Amygdala (tissue), 56 donors: Measurements from ENCODE around the gene LMBRD2.
"Not testable (repeated sequence)": the region's sequence is repeated elsewhere in the genome, so short reads cannot be mapped to it uniquely, and the experiment has no call there.

Experiments
- DNase-seq, 56 donors: peaks; one replicate each; lab custom pipeline; 2025; lab: John Stamatoyannopoulos, UW

LMBRD2 gene

GRCh38 chr5:36162810-36163486 lies 11.3 kb upstream of the LMBRD2 start:
- DNase-seq: peak in 17 of 56 donors; percentile 4 to 73 (median 34)

- no peak for DNase-seq
These were observed 9.7 kb upstream of the LMBRD2 start for GRCh38 chr5:36161361-36161760.

DNA sequence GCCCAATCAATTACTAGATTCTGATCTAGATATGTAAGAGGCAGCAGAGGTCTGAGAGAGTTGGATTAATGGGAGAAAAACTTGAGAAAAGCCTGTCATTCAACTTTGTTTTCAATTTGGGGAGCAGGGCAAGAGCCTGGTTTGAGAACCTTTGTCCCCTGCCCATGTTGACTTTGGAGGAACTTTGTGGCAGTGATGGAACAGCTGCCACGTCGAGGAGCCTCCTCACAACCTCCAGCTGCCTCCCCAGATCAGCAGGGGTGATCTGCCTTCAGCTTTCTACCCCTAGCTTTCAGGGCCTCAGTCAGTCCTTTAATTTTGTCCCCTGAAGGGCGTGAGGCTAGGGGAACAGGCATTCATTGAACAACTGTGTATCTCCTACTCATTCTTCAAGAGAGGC lies 8.9 kb upstream of the LMBRD2 start:
- DNase-seq: no peak

GRCh38 chr5:36158144-36158543 lies 6.5 kb upstream of the LMBRD2 start:
- no peak for DNase-seq

DNA sequence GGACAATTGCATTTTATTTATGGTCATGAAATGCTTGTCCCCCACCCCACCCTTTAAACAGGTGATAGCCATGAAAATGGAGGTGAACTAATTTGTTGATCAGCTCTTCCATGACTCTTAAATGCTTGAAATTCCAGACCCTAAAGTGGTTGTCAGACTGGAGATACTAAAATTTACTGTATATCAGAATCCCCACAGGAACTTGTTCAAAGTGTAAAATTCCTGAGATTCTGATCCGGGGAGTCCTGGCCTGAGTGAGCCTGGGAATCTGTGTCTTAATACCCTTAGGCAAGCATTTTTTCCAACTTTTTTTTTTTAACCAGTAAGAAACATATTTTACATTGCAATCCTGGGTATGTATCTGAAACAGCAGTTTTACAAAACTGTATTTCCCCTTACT lies 4.9 kb upstream of the LMBRD2 start:
- DNase-seq: no peak

DNA sequence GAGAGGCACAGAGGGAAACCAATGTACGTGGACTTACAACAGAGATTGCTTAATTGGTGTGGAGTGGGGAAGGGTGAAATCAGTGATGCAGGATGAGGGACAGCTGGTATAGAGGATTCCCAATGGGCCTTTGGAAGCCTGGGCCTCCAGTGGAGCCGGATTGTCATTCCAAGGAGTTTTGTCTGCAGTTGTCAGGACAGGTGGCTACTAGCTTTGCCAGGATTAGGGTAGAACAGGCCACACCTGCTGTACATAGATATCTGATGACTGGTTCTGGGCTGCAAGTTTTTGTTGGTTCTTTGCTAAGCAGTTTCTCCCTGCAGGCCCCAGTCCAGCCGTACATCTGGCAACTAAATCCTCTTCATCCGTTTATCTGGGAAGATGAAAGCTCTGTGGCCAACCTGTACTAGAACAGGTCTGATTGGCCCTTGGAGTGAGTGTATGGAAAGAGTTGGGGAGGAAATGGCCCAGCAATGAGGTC lies 4.5 kb upstream of the LMBRD2 start:
- DNase-seq: no peak

GRCh38 chr5:36155291-36155690 lies 3.6 kb upstream of the LMBRD2 start:
- no peak for DNase-seq

DNA sequence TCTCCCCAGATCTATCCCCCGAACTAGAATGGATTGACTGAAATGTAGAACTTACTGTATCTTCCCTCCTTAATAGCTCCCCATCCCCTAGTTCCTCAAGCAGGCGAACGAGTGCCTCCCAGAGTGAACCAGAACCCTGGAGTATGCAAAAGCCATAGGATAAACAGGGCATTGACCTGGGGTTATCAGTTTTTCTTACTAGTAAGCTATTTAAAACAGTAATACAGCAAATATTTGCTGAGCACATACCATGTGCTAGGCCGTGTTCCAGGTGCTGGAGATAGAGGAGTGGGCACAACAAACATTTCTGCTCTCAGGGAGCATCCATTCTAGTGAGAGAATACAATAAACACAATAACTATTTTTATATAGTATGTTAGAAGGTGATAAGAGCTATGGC lies 2.0 kb upstream of the LMBRD2 start:
- no peak for DNase-seq

GRCh38 chr5:36153298-36153677 lies 1.6 kb upstream of the LMBRD2 start:
- no peak for DNase-seq

DNA sequence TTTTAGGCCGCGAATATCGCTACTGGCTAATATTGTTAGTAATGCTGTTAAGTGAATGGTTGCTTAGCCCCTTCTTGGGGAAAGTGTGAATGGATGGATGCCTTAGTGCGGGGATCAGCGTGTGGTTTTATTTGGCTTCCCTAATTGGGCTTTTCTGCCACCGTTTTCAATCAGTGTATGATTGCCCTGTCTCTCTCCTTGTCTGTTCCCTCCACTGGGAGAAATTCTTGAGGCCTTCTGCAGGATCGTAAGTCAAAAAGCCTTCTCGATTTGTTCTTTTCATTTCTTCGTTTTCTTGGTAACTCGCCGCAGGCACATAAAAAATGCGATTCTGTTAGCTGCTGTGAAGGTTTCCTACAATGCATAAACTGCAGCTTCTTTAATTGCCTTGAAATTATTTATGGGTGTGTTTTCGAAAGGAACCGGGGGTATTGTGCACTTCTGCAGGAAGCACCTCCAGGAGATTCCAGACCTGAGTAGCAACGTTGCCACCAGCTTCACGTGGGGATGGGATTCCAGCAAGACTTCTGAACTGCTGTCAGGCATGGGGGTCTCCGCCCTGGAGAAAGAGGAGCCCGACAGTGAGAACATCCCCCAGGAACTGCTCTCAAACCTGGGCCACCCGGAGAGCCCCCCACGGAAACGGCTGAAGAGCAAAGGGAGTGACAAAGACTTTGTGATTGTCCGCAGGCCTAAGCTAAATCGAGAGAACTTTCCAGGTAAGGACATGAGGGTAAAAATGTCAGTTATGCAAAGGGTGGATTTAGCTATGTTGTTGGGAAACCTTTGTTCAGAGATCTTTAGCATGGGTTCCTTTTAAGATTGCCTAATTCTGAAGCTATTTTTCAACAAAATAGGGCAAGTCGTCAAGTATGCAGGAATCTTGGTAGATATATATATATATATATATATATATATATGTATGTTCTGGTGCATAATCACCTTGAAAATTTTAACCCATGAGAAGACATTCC lies 924 bp upstream of the LMBRD2 start:
- DNase-seq: peak in 1 of 56 donors; percentile 55

DNA sequence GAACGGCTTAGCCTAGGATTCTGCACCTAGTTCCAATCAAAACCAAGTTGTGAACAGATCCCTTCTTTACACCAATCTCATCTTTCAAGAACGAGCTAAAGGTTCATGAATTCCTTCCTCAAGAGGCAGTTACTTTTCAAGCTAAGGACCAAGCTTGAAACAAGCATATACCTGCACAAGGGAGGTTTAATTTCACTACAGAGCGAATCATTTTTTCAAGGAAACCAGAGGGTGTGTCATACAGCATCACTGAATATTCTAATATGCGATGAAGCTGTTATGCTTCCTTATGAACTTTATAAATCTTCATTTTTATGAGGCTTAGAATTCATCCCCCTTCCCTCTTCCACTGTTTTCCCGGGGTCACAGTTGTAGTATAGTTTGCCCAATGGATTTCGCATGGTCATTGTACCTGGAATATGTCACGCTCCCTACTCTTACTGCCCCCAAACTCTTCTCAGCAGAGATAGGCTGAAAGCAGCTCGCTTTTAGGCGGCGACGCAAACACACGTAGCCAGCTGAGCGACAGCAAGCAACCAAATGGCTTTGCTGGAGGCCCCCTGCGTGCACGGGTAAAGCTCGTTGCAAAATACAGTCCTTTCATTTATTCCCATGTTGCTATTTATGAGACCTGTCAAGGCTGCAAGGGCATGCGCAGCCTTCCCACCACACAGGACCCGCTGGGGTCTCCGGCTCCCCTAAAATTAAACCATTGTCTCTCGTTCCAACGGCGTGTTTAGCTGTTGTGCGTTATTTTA lies 832 bp downstream of the LMBRD2 start:
- DNase-seq: peak in 32 of 56 donors; percentile 8 to 64 (median 34)

DNA sequence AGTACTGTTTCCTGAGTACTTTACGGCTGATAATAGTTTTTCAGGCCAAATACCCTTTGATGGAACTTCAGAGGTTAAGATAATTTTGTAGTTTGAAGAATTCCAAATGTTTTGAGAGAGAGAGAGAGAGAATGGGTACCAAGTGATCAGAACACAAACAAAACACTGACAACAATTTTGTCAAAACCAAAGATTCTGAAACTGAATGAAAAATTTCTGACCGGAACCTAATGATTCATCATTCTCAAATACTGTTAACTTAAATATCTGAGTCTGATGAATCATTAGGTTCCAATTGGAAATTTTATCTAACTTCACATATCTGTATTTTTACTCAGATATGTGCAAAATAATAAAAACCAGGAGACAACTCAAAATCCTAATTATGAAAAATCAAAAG lies 4.0 kb downstream of the LMBRD2 start:
- DNase-seq: no peak

DNA sequence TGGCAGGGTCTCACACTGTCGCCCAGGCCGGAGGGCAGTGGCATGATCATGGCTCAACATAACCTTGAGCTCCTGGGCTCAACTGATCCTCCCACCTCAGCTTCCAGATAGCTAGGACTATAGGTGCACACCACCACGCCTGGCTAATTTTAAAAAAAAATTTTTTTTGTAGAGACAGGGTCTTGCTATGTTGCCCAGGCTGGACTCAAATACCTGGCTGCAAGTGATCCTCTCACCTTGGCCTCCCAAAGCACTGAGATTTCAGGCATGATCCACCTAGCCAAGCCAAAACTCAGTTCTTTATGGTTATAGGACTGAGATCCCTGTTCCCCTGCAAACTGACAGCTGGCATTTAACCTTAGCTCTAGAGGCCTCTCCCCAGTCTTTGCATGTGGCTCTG lies 5.3 kb downstream of the LMBRD2 start:
- DNase-seq: no peak

DNA sequence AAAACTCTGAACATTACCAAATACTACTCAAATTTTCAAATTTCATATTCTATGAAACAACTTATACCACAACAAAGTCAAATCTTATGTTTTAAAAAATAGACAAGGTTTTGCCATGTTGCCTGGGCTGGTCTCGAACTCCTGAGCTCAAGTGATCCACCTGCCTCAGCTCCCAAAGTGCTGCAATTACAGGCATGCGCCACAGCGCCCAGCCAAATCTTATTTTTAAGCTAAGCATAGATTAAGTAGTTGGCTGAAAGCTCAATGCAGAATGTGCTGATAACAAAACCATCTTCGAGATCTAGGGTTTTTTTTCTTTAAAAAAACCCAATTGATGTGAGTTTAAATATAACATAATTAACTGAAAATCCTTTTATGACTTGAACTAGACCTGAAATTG lies 6.4 kb downstream of the LMBRD2 start:
- no peak for DNase-seq

- DNase-seq: no peak
These were observed 12.6 kb downstream of the LMBRD2 start for GRCh38 chr5:36138900-36139683.

DNA sequence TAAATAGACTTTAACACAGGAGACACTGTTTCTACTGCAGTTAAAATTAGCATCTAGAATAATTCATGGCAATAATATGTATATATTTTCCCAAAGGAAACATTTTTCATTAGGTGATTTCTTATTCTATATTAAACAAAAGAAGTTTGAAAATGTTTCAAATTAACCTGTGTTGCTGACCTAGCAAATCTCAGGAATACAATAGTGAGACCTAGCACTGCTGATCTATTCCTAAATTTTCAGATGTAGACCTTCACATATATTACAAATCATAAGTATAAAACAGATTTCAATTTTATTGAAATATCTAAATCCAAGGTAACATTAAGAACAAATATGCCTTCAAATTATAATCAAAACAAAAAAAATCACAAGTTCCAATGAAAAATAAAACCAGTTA lies 15.1 kb downstream of the LMBRD2 start:
- DNase-seq: no peak

- no peak for DNase-seq
These were observed 15.7 kb downstream of the LMBRD2 start for GRCh38 chr5:36135988-36136387.

DNA sequence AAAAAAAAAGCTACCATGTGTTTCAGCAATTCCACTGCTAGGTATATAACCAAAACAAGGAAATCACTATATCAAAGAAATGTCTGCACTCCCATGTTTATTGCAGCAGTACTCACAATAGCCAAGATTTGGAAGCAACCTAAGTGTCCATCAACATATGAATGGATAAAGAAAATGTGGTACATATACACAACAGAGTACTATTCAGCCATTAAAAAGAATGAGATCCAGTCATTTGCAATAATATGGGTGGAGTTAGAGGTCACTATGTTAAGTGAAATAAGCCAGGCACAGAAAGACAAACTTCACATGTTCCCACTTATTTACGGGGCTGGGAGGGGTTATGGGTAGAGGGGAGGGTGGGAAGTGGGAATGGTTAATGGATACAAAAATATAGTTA lies 18.7 kb downstream of the LMBRD2 start:
- DNase-seq: not testable (repeated sequence)

DNA sequence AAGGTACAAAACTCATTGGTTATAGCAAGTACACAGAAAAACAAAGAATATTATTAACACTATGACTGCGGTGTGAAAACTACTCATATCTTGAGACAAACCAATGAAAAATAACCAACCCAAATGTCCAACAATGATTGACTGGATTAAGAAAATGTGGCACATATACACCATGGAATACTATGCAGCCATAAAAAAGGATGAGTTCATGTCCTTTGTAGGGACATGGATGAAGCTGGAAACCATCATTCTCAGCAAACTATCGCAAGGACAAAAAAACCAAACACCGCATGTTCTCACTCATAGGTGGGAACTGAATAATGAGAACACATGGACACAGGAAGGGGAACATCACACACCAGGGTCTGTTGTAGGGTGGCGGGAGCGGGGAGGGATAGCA lies 22.0 kb downstream of the LMBRD2 start:
- not testable (repeated sequence) for DNase-seq

- DNase-seq: no peak
These were observed 22.9 kb downstream of the LMBRD2 start for GRCh38 chr5:36128795-36129194.
